Inflammatory macrophage treated with lipopolysaccharide for 1 hour (primary cell): ENCODE results near the gene HES3.
A peak's percentile ranks its signal among the peaks of the same experiment; 100 is the strongest.

Source experiments
- DNase-seq, 2 donors: peaks; one replicate each; pipeline ENCODE4 v3.0.0-alpha.2; 2020 to 2022

Gene HES3

GRCh38 chr1:6263716-6264115 lies 19.7 kb downstream of the HES3 start:
- no peak for DNase-seq

GRCh38 chr1:6265151-6265550 lies 21.2 kb downstream of the HES3 start:
- no peak for DNase-seq

- DNase-seq, result no peak
These were observed 22.7 kb downstream of the HES3 start for GRCh38 chr1:6266641-6267040.

GRCh38 chr1:6267686-6268322 lies 23.8 kb downstream of the HES3 start:
- no peak for DNase-seq

GRCh38 chr1:6268415-6268814 lies 24.4 kb downstream of the HES3 start:
- DNase-seq, result no peak

GRCh38 chr1:6269296-6269695 lies 25.3 kb downstream of the HES3 start:
- DNase-seq, result no peak

GRCh38 chr1:6269720-6270400 lies 25.9 kb downstream of the HES3 start:
- no peak for DNase-seq

GRCh38 chr1:6270401-6270800 lies 26.4 kb downstream of the HES3 start:
- DNase-seq, result no peak

GRCh38 chr1:6271006-6271405 lies 27.0 kb downstream of the HES3 start:
- DNase-seq, result no peak

GRCh38 chr1:6271554-6271953 lies 27.6 kb downstream of the HES3 start:
- DNase-seq, result no peak

- DNase-seq, result no peak
These were observed 28.5 kb downstream of the HES3 start for GRCh38 chr1:6272452-6272851.

GRCh38 chr1:6272868-6273267 lies 28.9 kb downstream of the HES3 start:
- no peak for DNase-seq

GRCh38 chr1:6273380-6273891 lies 29.5 kb downstream of the HES3 start:
- peak; percentile 69 to 78 for DNase-seq

- DNase-seq, result no peak
These were observed 30.1 kb downstream of the HES3 start for GRCh38 chr1:6274102-6274501.

GRCh38 chr1:6274622-6275139 lies 30.7 kb downstream of the HES3 start:
- DNase-seq, result no peak

GRCh38 chr1:6275826-6276782 lies 32.1 kb downstream of the HES3 start:
- DNase-seq, result no peak

GRCh38 chr1:6276811-6277555 lies 33.0 kb downstream of the HES3 start:
- DNase-seq, result no peak

- no peak for DNase-seq
These were observed 34.3 kb downstream of the HES3 start for GRCh38 chr1:6278263-6278662.

GRCh38 chr1:6279066-6279465 lies 35.1 kb downstream of the HES3 start:
- DNase-seq, result no peak

- DNase-seq, result no peak
These were observed 35.8 kb downstream of the HES3 start for GRCh38 chr1:6279613-6280383.

GRCh38 chr1:6280761-6281451 lies 36.9 kb downstream of the HES3 start:
- DNase-seq, result no peak
